Activated naive CD4-positive, alpha-beta T cell treated with anti-CD3 and anti-CD28 coated beads, Interleukin-2, amount 50 U/mL, for 72 hours (primary cell): ENCODE results near the gene INPPL1. TPM values are rescaled to one million over a fixed set of nuclear protein-coding genes. Genes with fewer than 3 reads are reported as not detected.
A peak's percentile ranks its signal among the peaks of the same experiment; 100 is the strongest.
"Not testable (repeated sequence)": the region's sequence is repeated elsewhere in the genome, so short reads cannot be mapped to it uniquely, and the experiment has no call there.

ENCODE experiments used
- ATAC-seq, 2 donors: fragments of 150-1000 bp; cut with Tn5 transposase; 2 replicates each; pipeline ENCODE4 v1.10.0; 2021; ENCODE audit warnings: mild to moderate bottlenecking in 2 of 2, moderate library complexity in 2 of 2
- DNase-seq, 2 donors: peaks; one replicate each; pipeline ENCODE4 v3.0.0; 2021 to 2022; ENCODE audit warnings: low spot score in 2 of 2
- H3K27ac Mint-ChIP-seq, 2 donors: one replicate each; pipeline ENCODE4 v1.8.0; 2022; ENCODE audit warnings: mild to moderate bottlenecking in 2 of 2, mixed read lengths in 2 of 2
- H3K36me3 Mint-ChIP-seq, 2 donors: one replicate each; pipeline ENCODE4 v1.8.0; 2022; ENCODE audit warnings: mixed read lengths in 2 of 2
- H3K9me3 Mint-ChIP-seq, 2 donors: one replicate each; pipeline ENCODE4 v1.8.0; 2022; ENCODE audit warnings: mixed read lengths in 2 of 2
- total RNA-seq, 2 donors: library from RNA; stranded (reverse); gene quantifications; one replicate each; pipeline ENCODE4 v1.2.3, GENCODE V29; 2022

The INPPL1 gene
- total RNA-seq, 2 donors from 2014 or later, result 97.0 to 132 TPM

DNA sequence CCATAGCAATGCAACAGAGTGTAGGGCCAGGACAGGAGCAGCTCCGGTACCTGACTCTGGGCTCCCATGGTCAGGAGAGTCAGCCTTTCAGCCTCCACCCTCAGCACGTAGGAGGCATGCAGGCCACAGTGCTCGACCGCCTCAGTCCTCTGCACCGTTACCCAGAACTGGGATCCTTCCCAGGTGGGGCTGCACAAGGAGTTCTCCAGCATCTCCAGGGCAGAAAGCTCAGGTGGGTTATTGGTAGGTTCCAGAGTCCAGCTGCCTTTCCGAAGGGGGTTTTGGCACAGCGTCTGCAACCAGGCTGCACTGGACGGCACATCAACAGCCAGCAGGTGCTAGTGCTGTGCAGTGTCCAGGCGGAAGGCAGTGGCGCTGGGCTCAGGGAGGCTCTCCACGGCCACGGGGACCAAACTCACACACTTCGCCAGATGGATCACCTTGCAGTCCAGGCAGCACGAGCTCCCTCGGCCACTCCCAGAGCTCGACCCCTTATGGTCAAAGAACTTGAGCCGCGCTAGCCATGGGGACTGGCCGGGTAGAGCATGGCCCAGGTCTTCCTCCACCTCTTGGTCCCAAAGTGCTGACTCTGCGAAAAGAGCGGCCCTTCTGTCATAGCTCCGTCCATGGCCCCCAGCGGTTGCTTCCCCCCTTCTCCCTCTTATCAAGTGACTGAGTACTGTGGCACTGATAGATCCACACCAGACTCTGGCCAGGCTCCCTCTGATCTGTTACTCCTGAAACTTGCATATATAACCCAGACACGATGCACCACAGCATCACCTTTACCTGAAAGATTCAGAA, 26.3 kb downstream of the INPPL1 start:
- Mint-ChIP-seq H3K9me3 (no peaks in the 10 kb centered on the region), H3K36me3 (no peaks in the 10 kb centered on the region), H3K27ac (no peak overlapping the region)
- ATAC-seq, result no peak
- peak in 1 of 2 donors; percentile 34 for DNase-seq

DNA sequence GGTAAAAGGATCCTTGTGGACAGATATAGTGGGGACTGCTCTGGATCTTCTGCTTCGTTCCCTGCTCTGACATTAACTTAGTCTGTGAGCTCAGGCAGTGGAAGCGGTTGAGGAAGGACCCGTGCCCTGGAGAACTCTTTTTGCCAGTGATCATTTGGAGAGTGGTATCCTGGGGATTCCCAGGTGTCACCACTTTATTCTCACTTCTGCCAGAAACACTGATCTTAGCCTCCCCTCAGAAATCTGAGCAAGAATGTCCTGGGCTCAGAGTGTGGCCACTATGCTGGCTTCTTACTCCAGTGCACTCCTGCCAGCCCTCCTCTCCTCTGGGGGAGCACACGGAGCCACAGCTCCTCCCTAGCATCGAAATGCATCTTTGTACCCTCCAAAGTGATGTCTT, 27.0 kb downstream of the INPPL1 start:
- DNase-seq (no peak), ATAC-seq (no peak)
- H3K27ac Mint-ChIP-seq, result no peak overlapping the region
- no peaks in the 10 kb centered on the region for H3K36me3 Mint-ChIP-seq
- H3K9me3 Mint-ChIP-seq, result no peaks in the 10 kb centered on the region

DNA sequence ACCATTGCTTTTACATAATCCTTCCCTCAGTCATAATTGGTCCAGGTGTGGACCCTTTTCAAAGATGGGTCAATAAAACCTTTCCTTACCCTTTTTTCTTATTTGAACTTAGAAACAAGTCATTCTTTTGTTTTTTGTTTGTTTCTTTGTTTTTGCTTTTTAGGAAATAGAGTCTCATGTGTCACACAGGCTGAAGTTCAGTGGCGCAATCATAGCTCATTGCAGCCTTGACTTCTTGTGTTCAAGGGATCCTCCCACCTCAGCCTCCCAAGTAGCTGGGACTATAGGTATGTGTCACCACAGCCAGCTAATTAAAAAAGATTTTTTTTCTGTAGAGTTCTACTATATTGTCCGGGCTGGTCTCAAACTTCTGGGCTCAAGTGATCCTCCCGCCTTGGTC, 28.8 kb downstream of the INPPL1 start:
- Mint-ChIP-seq H3K27ac (no peak overlapping the region), H3K9me3 (no peaks in the 10 kb centered on the region), H3K36me3 (no peaks in the 10 kb centered on the region)
- no peak for ATAC-seq
- DNase-seq, result no peak

DNA sequence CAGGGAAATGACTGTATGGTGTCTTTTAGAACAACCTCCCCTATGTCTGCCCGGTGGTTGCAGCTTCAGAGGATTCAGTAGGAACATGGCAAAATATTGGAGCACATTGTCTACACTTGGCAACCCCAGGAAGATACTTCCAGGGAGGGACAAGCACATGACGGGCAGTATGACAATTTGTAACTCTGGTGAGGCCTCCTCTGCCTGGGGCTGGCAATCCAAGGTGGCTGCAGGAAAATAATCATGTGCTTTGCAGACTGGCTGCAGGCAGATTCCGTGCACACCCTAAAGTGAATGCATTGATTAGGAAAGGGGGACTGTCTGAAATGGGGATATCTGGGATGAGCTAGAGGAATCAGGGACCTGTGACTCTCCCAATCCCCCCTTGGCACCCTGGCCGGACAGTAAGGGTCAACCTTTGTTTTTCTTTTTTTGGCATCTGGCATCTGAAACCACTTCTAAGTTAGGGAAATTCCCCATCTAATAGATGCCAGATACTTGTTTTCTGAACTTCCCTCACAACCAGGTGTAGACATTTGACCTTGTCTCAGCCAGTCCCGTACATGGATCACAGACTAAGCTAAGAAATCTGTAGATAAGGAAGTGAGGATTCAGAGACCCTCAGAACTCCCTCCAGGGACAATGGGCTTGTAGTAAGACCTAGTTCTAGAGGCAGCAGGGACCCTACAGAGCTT, 29.9 kb downstream of the INPPL1 start:
- Mint-ChIP-seq H3K36me3 (no peaks in the 10 kb centered on the region), H3K9me3 (no peaks in the 10 kb centered on the region), H3K27ac (no peak overlapping the region)
- DNase-seq (no peak), ATAC-seq (no peak)

DNA sequence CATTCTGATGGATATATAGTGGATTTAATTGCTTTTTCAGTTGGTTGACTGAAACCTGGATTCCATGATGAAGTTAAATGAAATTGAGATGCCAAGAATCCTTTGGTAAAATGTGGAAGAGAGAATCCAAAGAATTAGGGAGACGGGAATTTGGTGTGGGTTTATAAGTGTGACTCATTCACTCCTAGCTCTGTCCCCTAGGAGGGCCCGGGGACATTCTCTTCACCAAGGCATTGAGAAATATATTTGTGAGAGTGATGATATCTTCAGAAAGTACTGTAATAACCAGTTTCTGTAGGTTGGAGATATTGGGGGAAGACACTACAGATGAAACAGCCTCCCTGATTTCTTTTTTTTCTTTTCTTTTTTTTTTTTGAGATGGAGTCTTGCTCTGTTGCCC, 33.0 kb downstream of the INPPL1 start:
- no peak for ATAC-seq
- no peak overlapping the region for H3K27ac Mint-ChIP-seq
- DNase-seq, result no peak
- no peaks in the 10 kb centered on the region for H3K36me3 Mint-ChIP-seq
- no peaks in the 10 kb centered on the region for H3K9me3 Mint-ChIP-seq

DNA sequence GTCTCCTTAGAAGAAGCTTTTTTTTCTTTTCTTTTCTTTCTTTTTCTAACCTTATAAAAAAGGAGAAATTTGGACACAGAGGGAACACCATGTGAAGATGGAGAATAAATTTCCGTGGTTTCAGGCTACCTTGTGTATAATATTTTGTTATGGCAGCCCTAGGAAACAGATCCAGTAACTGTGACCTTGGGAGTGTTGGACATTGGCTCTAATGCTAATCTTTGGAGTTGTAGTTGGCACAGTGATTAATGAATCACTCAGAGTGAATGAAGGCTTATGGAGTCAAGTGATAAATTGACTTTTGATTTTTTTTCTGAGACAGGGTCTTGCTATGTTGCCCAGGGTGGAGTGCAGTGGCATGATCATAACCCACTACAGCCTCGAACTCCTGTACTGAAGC, 34.9 kb downstream of the INPPL1 start:
- ATAC-seq (no peak), DNase-seq (no peak)
- Mint-ChIP-seq H3K36me3 (no peaks in the 10 kb centered on the region), H3K27ac (no peak overlapping the region), H3K9me3 (no peaks in the 10 kb centered on the region)

DNA sequence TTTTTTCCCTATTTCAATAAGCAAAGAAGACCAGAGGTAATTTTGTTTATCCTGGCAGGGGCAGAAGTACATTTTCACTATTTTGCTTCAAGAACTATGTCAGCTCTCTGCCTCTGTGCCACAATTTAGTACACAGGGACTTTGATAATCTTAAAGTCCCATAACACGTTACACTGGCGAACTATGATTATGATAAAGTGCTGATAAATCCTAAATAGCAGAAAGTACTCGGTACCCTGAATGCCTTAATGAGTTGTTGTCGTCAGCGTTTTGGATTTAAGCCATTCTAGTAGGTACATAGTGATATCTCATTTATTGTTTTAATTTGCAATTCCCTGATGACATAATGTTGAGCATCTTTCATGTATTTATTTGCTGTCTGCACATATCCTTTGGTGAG, 36.0 kb downstream of the INPPL1 start:
- Mint-ChIP-seq H3K27ac (no peak overlapping the region), H3K36me3 (no peaks in the 10 kb centered on the region), H3K9me3 (no peaks in the 10 kb centered on the region)
- ATAC-seq, result no peak
- no peak for DNase-seq

DNA sequence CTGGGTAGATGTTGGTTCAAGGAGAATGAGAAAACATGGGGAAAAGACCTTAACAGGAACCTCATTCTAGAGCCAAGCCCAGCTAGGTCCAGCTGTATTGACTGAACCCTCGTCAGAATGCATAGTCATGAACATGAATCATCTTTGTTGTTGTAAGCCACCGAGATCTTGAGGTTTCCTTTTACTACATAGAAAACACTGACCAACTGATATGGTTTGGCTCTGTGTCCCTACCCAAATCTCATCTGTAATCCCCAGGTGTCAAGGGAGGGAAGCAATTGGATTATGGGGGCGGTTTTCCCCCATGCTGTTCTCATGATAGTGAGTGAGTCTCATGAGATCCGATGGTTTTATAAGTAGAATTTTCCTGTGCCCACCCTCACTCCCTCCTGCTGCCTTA, 38.8 kb downstream of the INPPL1 start:
- DNase-seq (no peak), ATAC-seq (peak in 1 of 2 donors; percentile 61)
- H3K36me3 Mint-ChIP-seq, result no peaks in the 10 kb centered on the region
- no peaks in the 10 kb centered on the region for H3K9me3 Mint-ChIP-seq
- H3K27ac Mint-ChIP-seq, result no peak overlapping the region

DNA sequence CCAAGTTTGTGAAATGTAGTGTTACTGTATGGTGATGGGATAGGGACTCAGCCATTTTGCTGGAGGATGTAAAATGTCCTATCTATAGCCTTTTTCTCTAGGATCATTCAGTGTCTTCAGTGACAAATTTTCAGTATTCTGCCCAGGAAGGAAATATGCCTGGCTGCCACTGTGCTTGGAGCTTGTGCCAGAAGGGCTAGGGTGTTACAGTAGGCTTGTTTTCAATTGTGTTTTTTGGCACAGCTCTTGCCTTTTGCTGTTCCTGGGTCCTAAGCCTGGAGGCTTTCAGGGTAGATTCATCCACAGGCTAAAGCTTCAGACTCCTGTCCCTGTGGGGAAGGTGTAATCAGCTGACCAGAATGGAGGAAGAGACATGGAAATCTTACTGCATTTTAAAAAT, 41.4 kb downstream of the INPPL1 start:
- no peaks in the 10 kb centered on the region for H3K36me3 Mint-ChIP-seq

DNA sequence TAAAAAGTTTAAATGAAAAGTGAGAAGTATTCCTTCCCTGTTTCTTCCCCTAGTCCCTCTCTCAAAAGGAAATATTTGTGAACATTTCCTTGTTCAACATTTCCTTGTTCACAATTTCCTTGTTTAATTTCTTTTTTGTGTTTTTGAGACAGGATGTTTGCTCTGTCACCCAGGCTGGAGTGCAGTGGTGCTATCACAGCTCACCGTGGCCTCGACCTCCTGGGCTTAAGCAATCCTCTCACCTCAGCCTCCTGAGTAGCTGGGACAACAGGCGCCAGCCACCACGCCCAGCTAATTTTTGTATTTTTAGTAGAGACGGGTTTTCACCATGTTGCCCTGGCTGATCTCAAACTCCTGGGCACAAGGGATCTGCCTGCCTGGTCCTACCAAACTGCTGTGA, 42.4 kb downstream of the INPPL1 start:
- H3K36me3 Mint-ChIP-seq, DNase-seq, ATAC-seq, H3K9me3 Mint-ChIP-seq, H3K27ac Mint-ChIP-seq: not testable (repeated sequence)

More for the DNA sequence above, 41.4 kb downstream of the INPPL1 start:
- H3K27ac Mint-ChIP-seq, result no peak overlapping the region
- no peaks in the 10 kb centered on the region for H3K9me3 Mint-ChIP-seq
- ATAC-seq (no peak), DNase-seq (no peak)

DNA sequence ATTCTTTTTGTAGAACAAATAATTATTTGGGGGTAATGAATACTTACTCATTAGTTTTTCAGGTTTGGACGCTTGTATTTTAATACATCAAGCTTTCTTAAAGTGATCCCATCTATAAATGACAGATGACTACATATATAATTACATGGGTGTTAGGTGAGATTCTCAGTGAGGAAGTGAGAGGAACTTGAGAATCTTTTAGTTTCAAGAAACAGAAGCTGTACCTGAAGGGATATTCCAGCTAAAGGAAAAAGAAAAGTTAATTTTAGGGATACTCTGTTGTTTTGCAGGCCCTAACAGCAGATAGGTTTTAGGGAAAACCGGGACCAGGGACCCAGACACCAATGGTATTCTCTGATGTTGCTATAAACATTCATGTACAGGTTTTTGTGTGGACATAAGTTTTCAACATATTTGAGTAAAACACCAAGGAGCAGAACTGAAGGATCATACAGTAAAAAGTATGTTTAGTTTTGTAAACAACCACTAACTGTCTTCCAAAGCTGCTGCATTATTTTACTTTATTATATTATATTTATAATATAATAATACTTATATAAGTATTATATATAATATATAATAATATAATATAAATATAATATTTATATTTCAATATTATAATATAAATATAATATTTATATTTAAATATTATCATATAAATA, 43.5 kb downstream of the INPPL1 start:
- ATAC-seq (no peak), DNase-seq (no peak)
- Mint-ChIP-seq H3K9me3 (no peaks in the 10 kb centered on the region), H3K27ac (no peak overlapping the region), H3K36me3 (no peaks in the 10 kb centered on the region)

DNA sequence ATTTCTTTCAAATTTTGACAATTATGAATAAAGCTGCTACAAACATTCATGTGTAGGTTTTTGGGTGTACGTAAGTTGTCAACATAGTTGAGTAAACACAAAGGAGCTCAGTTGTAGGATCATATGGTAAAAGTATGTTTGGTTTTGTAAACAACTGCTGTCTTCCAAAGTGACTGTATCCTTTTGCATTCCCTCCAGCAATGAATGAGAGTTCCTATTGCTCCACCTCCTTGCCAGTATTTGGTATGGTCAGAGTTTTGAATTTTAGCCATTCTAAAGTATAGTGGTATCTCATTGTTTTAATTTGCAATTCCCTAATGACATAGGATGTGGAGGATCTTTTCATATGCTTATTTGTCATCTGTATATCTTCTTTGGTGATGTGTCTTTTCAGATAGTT, 47.4 kb downstream of the INPPL1 start:
- Mint-ChIP-seq H3K9me3 (no peaks in the 10 kb centered on the region), H3K36me3 (no peaks in the 10 kb centered on the region), H3K27ac (no peak overlapping the region)
- DNase-seq, result no peak
- no peak for ATAC-seq

DNA sequence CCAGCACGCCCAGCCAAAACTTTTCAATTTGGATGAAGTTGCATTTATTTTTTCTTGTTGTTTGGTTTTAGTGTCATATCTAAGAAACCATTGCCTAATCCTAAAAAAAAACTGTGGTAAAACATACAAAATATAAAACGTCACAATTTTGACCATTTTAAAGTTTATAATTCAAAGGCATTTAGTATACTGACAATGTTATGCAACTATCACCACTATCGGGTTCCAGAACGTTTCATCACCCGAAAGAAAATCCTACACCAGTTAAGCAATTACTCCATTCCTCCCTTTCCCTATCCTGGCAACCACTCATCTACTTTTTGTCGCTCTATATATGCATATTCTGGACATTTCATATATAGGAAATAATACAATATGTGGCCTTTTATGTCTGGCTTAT, 49.9 kb downstream of the INPPL1 start:
- Mint-ChIP-seq H3K36me3 (no peaks in the 10 kb centered on the region), H3K27ac (no peak overlapping the region), H3K9me3 (no peaks in the 10 kb centered on the region)
- no peak for ATAC-seq
- DNase-seq, result no peak

DNA sequence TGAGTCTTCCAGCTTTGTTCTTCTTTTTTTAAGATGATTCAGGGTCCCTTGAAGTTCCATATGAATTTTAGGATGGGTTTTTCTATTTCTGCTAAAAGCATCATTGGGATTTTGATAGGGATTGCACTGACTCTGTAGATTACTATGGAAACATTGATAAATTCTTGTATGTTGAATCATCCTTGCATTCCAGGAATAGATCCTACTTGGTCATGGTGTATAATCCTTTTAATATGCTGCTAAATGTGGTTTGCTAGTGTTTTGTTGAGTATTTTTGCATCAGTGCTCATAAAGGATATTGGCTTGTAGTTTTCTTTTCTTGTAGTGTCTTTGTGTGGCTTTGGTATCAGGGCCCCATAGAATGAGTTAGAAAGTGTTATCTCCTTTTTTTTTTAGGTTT, 54.3 kb downstream of the INPPL1 start:
- ATAC-seq (no peak), DNase-seq (no peak)
- Mint-ChIP-seq H3K9me3 (peaks cover 4 to 5% of the 10 kb centered on the region in 2 donors), H3K36me3 (peaks cover 0 to 6% of the 10 kb centered on the region in 2 donors), H3K27ac (no peak overlapping the region)

DNA sequence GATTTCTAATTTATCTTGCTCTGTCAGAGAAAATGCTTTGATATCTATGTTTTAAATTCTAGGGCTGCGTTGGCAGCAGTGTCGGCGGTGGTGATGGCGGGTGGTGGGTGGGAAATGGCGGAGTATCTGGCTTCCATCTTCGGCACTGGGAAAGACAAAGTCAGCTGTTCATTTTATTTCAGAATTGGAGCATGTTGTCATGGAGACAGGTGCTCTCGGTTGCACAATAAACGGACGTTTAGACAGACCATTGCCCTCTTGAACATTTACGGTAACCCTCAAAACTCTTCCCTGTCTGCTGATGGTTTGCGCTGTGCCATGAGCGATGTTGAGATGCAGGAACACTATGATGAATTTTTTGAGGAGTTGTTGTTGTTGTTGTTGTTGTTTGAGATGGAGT, 55.5 kb downstream of the INPPL1 start:
- H3K27ac Mint-ChIP-seq, result no peak overlapping the region
- no peak for ATAC-seq
- peaks cover 4 to 5% of the 10 kb centered on the region in 2 donors for H3K9me3 Mint-ChIP-seq
- no peak for DNase-seq
- H3K36me3 Mint-ChIP-seq, result peaks cover 0 to 6% of the 10 kb centered on the region in 2 donors

DNA sequence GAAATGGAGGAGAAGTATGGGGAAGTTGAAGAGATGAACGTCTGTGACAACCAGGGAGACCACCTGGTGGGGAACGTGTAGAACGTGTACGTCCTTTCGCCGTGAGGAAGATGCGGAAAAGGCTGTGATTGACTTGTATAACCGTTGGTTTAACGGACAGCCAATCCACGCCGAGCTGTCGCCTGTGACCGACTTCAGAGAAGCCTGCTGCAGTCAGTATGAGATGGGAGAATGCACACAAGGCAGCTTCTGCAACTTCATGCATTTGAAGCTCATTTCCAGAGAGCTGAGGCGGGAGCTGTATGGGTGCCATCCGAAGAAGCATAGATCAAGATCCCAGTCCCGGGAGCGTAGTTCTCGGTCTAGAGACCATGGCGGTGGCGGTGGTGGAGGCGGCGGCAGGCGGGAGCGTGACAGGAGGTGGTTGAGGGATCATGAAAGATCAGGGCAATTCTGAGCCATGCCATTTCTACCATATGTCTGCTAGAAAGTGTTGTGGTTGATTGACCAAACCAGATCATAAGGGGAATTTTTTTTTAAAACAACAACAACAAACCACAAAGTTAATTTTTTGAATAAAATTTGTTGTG, 56.3 kb downstream of the INPPL1 start:
- DNase-seq (no peak), ATAC-seq (no peak)
- H3K27ac Mint-ChIP-seq, result no peak overlapping the region
- H3K36me3 Mint-ChIP-seq, result peaks cover 0 to 6% of the 10 kb centered on the region in 2 donors
- peaks cover 4 to 5% of the 10 kb centered on the region in 2 donors for H3K9me3 Mint-ChIP-seq

DNA sequence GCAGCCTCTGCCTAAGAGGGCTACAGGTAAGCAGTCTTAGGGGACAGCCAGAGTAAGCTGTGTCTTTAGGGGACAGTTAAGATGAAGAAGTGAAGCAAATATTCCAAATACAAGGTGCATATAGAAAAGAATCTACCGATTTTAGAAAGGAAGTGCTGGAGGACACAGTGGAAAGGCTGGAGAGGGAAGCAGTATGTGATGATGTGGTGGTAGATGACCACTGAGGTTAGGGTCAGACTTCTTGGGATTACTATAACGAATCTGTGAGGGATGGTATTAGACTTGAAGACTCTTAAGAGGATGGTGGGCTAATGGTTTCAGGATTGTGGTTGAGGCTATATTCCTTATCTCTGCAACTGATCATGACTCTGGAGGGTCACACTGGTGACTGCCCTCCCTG, 59.4 kb downstream of the INPPL1 start:
- H3K27ac Mint-ChIP-seq, result no peak overlapping the region
- peaks cover 0 to 6% of the 10 kb centered on the region in 2 donors for H3K36me3 Mint-ChIP-seq
- peaks cover 4 to 5% of the 10 kb centered on the region in 2 donors for H3K9me3 Mint-ChIP-seq
- ATAC-seq (no peak), DNase-seq (no peak)
